SW480 (cell line): ENCODE data around the gene VANGL1.

Experiments
- DNase-seq: peaks from one replicate; pipeline ENCODE4 v3.0.0-alpha.2; 2016; ENCODE audit warnings: low spot score

Gene VANGL1

GRCh38 chr1:115669002-115669673 lies 27.4 kb downstream of the VANGL1 start:
- peak; percentile 81 for DNase-seq

- DNase-seq: no peak
Measured at GRCh38 chr1:115669886-115670285, 28.1 kb downstream of the VANGL1 start.

DNA sequence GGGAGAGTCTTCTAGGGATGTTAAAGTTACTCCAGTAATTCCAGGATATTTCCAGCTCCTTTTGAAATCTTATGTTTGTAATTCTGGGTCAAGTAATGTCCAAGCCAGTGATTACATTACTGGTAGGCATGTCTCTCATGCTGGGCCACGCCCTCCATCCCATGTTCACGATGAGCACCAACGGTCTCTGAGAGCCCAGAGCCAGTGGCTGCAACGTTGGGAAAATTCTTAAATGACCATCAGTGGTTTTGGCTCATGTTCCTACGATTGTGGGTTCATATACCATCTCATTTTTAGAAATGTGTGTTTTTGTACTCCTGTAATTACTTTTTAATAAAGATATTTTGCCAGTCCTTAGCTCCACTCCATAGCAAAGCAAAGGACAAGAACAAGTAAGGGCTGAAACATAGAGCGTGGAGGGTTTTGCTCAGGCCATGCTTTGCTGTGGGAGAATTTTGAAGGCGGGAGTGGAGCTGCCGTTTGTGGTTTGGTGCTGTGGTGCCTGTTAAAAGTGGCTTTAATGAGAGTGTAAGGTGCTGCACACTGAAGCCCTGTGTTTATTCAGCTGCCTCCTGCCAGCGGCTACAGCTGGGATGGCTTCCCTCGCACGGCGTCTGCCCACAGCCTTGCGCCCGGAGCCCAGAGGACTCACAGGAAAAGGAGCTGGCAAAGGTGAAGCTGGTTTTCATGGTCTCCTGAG lies 28.9 kb downstream of the VANGL1 start:
- peak; percentile 82 for DNase-seq

DNA sequence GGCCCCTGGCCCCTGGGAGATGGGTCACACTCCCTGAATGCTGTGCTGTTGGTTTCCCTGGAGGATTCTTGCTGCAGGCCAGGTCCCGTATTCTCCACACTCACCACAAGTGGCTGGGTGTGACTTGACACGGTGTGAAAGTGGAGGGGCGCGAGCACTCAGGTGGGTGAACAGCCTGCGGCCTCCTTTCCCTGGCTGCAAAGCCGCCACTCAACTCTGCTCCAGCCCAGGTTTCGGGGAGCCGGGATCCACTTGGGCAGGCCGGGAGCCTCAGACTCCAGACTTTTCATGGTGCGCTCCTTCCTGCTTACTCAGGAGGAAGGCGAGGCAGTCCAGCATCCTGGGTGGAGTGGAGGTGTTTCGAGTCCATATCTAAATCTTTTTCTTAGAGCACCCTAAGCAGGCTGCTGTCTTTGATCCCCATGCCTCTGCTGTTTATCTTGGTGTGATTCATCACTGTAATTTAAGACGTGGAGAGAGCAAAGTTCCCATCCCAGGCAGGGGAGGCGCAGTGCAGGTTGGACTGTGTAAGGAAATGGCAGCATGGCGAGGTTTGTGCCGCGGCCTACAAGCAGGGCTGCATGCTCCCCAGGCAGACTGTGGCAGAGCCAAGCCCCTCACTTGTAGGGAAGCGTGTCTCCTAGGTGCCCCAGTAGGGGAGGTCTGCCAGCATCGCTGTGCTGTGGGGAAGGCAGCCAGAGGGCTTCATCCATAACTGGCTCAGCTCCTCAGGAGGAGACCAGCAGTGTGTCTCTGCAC lies 29.6 kb downstream of the VANGL1 start:
- peak; percentile 75 for DNase-seq

DNA sequence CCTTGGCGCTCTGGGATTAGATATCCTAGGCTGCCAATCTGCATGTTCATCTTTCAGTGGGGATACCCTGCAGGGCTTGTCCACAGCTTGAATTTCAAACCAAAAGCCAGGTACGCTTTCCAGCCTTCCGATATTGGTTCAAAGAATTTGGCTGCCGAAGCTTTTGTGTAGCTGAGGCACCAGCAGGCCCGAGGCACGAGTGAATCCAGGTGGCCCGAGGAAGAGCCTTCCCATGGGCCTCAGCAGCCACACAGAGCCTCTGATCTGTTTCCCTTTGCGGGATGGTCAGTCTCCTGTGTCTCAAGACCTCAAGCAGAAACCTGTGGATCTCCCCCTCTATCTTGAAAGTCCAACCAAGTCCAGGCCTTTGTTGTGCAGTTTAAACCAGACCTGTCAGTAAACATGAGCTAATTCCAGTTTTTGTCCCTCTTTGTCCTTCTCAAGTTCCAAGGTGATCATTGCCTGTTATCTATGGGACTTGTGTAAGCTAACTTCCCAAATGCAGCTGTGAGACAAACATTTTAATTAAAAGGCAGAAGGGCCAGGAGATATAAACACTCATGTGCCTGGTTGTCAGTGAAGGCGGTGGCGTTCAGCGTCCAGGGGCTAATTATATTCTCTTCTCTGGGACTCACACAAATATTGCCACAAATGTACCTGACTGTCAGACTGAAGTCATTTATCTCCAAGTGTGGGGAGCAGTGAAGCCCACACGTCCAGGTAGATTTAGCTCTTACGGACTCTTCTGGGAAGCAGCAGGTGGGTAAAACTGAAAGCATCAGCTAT lies 30.6 kb downstream of the VANGL1 start:
- DNase-seq: no peak

GRCh38 chr1:115676498-115677181 lies 34.9 kb downstream of the VANGL1 start:
- DNase-seq: no peak

DNA sequence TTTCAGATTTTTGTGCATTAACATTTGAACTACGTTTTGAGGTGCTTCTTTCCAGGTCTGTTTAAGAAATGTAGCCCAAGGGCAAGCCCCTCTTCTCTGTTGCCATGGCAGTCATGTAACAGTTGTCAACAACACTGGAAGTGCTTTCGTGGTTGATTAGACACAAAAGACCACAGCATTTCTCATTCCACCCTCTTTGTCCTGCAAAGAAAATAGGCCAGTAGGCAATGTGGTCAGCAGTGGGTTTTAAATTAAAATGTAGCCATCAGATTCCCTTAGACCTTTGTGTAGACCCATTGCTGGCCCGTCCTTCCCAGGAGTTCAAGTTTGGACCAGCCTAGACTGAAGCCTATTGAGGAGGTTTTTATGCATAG lies 35.4 kb downstream of the VANGL1 start:
- no peak for DNase-seq

DNA sequence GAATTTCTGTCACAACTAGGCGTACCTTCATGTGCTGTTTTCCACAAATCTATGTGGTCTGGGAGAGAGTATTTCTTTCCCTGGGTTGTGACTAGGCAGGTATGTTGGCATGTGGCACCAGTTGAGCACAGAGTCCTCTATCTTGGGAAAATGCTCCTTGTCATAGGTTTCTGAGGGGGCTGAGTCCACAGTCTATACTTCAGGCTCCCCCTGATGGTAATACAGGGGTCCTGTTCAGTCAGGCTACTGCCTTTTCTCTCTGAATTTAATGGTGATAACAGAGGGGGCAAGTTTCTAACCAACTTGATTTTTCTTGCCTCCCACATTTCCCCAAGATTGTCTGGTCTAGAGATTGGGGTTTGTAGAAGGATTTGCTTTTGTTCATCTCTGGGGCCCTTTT lies 35.8 kb downstream of the VANGL1 start:
- DNase-seq: no peak

DNA sequence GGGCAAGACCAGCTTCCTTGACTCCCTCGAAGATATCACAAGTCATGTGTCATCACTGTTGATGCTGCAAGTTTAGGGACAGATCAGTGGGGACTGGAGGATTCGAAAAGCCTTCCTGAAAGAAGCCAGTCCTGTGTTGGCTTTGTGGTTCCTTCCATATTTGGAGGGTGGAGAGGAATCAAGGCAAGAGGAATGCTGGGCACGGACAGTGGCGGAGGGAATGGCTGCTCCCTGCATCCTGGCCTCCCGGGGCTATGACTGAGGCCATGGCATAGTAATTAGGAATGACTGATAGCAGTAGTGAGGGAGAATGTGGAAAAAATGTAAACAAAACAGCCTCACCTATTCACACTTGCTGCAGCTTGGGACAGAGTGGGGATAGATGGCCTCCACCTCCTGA lies 36.4 kb downstream of the VANGL1 start:
- DNase-seq: no peak

- no peak for DNase-seq
Measured at GRCh38 chr1:115679141-115679611, 37.4 kb downstream of the VANGL1 start.

DNA sequence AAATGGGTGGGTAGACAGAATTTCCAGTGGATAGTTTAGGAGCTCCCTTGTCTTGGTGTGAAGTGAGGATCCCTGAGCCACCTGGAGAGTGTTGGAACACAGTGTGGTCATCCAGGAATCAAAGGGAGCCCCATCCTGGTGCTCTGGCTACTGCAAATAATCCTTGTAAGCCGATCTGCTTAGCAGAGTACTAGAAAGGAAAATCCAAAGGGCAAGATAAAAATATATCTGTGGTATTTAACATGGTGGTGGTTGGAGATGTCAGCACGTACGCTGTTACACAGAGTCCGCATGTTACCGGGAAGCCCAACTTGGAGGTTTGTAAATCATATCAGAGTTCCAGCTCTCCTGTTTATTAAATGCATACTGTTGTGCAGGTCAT lies 39.0 kb downstream of the VANGL1 start:
- DNase-seq: no peak

DNA sequence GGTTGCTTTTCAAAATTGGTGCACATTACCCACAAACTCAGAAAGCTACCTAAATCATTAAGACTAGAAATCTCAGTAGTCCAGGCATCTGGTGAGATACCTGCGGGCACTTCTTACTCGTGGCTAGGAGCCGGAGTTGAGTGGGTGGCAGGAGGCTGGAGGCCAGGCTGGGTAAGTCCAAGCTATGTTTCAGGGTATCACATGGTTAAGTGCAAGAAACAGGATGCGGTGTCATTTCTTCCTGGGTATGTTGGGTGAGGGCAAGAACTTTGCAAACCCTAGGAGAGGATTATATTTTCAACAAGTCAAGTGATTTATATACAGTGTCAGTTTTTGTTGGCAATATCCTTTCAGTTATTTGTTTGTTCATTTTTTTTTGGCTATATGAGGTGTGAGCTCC lies 41.0 kb downstream of the VANGL1 start:
- DNase-seq: no peak

DNA sequence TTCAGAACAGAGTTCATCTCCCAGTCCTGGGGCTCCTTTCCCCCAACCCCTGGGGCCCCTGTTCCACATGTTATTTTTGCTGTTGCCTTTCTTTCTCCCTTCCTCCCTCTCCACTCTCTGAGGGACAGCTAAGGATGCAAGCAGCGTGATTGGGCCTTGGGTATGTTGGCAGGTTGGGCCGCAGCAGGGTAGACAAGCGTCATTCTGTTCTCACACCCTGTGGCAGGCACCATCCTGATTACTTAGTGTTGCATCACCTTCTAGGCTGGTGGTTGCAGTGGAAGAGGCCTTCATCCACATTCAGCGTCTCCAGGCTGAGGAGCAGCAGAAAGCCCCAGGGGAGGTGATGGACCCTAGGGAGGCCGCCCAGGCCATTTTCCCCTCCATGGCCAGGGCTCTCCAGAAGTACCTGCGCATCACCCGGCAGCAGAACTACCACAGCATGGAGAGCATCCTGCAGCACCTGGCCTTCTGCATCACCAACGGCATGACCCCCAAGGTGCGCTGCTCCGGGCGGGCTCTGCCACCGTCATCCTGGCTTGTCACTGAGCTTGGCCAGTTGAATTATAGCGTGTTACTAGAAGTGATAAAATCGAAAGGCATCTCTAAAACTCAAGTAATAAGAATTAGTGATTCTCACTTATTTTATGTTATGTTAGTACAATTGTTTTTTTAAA lies 43.4 kb downstream of the VANGL1 start:
- peak; percentile 36 for DNase-seq

GRCh38 chr1:115687744-115688143 lies 46.0 kb downstream of the VANGL1 start:
- no peak for DNase-seq

GRCh38 chr1:115690972-115691371 lies 49.2 kb downstream of the VANGL1 start:
- DNase-seq: no peak

DNA sequence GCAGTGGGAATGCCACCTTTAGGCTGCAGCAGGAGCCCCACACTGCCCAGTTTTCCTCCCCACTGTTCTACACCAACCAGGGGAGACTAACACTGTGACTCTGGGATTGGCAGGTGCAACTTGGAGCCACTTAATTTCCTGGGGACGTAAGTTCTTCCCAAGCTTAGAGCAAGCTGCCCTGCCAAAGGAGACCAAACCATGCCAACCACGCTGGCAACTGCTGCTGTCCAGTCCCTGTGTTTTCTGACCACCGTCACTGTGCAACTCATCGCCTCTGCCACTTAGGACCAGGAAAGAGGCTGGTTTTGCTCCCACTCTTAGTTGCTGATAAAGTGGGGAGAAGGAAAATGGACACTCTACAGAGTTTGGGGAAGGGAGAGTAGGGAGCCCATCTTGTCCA lies 50.5 kb downstream of the VANGL1 start:
- no peak for DNase-seq

DNA sequence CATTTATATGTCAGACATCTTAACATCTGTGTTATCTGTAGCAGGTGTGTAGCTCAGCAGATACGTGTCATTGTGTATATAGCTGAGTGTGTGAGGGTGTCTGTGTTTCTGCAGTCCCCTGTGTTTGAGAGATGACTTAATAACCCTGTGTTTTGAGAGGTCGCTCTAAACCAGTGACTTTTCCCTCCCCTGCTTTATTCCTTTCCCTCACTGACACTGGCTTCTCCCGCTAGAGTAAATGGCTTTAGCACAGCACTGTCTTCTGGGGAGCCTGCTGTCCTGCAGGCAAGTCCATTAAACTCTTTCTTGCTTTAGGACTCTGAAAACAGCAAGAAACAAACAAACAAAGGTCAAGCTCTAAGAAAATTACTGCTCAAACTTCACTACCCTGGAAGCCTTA lies 53.0 kb downstream of the VANGL1 start:
- no peak for DNase-seq

DNA sequence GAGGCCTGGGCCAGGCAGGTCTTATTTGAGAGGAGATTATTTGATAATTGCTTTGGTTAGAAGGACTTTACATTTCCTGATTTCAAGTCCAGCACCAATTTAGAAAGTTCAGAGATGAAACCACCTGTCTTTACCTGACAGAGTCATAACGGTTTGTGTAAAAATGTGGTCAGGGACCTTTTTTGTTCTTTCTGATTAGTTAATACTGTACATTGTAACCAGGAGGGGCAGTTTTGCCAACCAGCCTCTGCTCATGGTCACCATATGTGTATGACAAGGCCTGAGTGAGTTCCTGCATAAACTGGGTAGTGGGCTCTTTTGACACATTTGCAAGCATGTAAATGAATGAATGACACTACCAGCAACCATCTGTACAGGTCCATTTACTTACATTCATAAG lies 55.8 kb downstream of the VANGL1 start:
- no peak for DNase-seq

GRCh38 chr1:115701090-115701489 lies 59.3 kb downstream of the VANGL1 start:
- DNase-seq: no peak

DNA sequence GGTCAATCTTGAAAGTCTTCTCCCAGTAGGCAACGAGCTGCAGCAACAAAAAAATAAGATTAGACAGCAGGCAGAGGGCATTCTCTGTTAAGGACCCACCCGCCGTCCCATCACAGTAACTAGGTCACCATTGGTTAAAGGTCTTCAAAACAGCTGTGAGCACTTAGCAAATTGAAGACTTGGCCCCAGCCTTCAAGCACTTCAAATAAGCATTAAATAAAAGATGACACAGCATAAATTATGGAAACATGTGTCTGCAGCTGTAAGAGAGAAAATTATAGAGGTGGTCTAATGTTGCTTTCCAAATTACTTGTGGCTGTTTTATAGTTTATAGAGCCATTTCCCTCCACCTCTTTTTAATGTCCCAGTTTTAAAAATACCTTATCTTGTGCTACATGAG lies 61.2 kb downstream of the VANGL1 start:
- DNase-seq: no peak
